ENCODE data around the gene TMEM179. TPM values are rescaled to one million over a fixed set of nuclear protein-coding genes. Genes with fewer than 3 reads are reported as not detected.

Gene TMEM179
- total and polyA plus RNA-seq, 3 donors from 2014 or later = 4.9 to 12.1 (median 9.8) TPM

DNA sequence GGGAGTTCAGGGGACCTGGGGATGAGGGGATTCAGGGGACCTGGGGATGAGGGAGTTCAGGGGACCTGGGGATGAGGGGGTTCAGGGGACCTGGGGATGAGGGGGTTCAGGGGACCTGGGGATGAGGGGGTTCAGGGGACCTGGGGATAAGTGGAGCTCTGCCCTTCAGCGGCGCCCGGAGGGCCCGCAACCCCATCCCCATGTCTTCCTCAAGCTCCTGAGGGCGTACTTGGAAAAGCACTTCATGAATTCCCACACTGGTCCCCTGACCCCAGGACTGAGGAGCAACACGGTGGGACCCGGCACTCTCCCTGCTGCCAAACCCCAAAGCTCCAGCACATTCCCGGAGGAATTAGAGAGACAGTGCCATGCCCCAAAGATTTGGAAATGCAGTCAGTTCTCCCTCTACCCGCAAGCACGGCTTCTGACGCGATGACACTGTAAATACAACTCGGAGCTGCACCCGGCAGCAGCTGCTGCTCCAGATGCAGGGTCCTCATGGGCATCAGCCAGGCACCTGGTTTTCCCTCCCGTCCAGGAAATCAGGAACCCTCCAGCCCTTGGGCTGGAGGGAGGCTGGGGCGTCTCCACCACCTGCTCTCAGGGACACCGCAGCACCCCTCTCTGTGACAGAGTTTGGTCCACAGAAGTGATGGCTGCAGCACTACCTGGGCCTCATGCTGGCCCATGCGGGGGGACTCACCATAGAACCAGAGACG lies 57.8 kb downstream of the TMEM179 start:
- no peaks in the 10 kb centered on the region for H3K9me3 ChIP-seq
- intact Hi-C loops (cut with DNase I; ENCODE audit: low total_unique reads) = no loop called here
- no peak overlapping the region for H3K4me3 ChIP-seq
- no peaks in the 10 kb centered on the region for H3K4me1 ChIP-seq
- no peaks in the 10 kb centered on the region for H3K27me3 ChIP-seq
- TF ChIP-seq POLR2A (IDR thresholded peaks at IDR 0.05) = no peak
- TF ChIP-seq, protein P1, sequence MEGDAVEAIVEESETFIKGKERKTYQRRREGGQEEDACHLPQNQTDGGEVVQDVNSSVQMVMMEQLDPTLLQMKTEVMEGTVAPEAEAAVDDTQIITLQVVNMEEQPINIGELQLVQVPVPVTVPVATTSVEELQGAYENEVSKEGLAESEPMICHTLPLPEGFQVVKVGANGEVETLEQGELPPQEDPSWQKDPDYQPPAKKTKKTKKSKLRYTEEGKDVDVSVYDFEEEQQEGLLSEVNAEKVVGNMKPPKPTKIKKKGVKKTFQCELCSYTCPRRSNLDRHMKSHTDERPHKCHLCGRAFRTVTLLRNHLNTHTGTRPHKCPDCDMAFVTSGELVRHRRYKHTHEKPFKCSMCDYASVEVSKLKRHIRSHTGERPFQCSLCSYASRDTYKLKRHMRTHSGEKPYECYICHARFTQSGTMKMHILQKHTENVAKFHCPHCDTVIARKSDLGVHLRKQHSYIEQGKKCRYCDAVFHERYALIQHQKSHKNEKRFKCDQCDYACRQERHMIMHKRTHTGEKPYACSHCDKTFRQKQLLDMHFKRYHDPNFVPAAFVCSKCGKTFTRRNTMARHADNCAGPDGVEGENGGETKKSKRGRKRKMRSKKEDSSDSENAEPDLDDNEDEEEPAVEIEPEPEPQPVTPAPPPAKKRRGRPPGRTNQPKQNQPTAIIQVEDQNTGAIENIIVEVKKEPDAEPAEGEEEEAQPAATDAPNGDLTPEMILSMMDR (IDR thresholded peaks at IDR 0.05) = no peak
- 93 to 95% methylated on average over 15 to 19 of the region's 19 CpGs for WGBS, 2 donors
- no peaks in the 10 kb centered on the region for H3K36me3 ChIP-seq (ENCODE audit: low read depth, missing control alignments)
- DNase-seq = no peak
- no peak overlapping the region for H3K27ac ChIP-seq

DNA sequence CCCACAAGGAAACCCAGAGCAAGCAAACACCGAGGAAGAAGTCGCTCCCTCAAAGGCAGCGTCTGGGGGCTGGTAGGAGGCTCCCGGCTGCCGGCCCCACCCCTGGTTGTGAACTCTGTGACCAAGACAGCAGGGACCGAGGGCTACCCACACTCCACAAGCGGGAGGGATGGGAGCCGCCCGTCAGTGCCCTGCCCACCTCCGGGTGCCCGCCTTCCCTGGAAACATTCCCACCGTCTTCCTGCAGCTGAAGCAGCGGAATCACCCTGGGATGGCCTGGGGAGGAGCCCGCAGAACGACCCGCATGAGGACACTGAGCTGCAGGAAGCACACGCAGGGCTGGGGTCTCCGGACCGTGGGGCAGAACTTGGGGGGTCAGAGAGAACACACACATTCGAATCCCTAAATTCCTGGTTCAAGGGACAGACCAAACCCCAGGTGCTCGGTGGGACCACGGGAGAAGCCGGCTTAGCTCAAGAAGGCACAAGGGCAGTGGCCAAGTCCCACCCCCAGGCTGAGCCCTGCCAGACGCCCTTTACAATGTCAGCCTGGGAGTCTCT lies 58.5 kb downstream of the TMEM179 start:
- 40 to 50% methylated on average over 11 to 24 of the region's 24 CpGs for WGBS, 2 donors
- no peaks in the 10 kb centered on the region for H3K4me1 ChIP-seq
- no peaks in the 10 kb centered on the region for H3K36me3 ChIP-seq (ENCODE audit: low read depth, missing control alignments)
- H3K27ac ChIP-seq = no peak overlapping the region
- TF ChIP-seq POLR2A (IDR thresholded peaks at IDR 0.05) = no peak
- TF ChIP-seq, protein P1 (IDR thresholded peaks at IDR 0.05) = no peak
- H3K27me3 ChIP-seq = no peaks in the 10 kb centered on the region
- no peak overlapping the region for H3K4me3 ChIP-seq
- H3K9me3 ChIP-seq = no peaks in the 10 kb centered on the region
- DNase-seq = no peak
- intact Hi-C loops (cut with DNase I; ENCODE audit: low total_unique reads) = no loop called here

DNA sequence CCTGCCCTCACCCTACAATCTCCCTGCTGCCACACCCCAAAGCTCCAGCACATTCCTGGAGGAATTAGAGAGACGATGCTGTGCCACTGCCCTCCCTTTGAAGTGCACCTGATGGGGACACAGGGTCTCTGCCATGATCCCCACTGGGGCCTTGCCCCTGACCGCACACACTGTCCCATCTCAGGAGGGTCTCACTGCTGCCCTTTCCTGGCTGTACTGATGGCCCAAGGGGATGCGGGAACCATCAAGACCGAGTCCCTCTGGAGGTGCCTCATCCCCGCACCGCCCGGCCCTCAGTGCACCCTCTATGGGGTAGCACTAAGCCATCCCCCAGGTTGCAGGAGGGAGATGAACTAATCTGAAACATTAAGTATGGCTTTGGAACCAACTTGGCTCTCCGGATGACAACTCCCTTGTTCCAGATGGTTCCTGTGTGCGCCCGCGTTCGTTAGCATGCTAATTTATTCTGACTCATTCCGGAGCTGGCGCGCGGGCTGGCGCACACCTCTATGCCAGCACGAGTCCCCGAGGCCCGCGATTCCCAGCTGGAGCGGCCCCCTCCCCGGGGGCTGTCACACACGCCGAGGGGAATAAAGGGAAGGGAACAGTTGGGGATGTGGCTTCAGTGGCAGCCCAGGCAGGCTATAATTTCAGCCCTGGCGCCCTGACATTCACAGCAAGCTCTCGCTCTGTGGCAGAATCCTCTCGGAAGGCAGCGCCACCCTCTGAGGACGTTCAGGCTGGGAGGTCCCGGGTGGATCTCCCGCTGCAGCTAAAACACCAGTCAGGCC lies 59.2 kb downstream of the TMEM179 start:
- Histone ChIP-seq H3K27ac (no peak overlapping the region), H3K36me3 (ENCODE audit: low read depth, missing control alignments) (no peaks in the 10 kb centered on the region), H3K9me3 (no peaks in the 10 kb centered on the region), H3K27me3 (no peaks in the 10 kb centered on the region), H3K4me3 (no peak overlapping the region), H3K4me1 (no peaks in the 10 kb centered on the region)
- DNase-seq = no peak
- no peak for TF ChIP-seq POLR2A (IDR thresholded peaks at IDR 0.05)
- TF ChIP-seq, protein P1 (IDR thresholded peaks at IDR 0.05) = no peak
- intact Hi-C loops (cut with DNase I; ENCODE audit: low total_unique reads) = no loop called here
- 68 to 73% methylated on average over 17 to 31 of the region's 32 CpGs for WGBS, 2 donors

DNA sequence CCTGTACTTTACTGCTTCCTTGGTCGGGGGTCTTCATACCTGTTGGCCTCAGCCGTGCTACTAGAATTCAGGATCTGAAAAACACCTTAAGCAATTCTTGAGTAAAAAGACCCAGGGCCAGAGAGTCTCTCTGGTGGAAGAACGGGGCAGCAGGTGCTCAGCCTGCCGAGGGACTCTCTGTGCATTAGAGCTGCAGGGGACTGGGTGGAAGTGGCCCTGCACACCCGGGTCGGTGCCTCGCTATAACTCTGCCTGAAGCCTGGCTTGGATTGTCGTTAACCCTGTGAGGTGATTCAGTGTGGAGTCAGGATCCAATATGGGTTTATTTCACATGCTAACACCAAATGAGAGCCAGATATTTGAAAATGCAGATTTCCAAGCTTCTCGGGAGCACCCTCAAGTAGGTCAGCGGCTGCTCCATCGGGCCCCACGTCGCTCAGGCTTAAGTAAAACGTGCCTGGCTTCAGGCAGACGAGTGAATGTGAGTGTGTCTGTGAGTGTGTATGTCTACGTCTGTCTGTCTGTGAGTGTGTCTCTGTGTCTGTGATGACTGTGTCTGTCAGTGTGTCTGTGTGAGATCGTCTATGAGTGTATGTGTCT lies 60.1 kb downstream of the TMEM179 start:
- intact Hi-C loops (cut with DNase I; ENCODE audit: low total_unique reads) = no loop called here
- Histone ChIP-seq H3K4me1 (no peaks in the 10 kb centered on the region), H3K9me3 (no peaks in the 10 kb centered on the region), H3K4me3 (no peak overlapping the region), H3K27ac (no peak overlapping the region), H3K36me3 (ENCODE audit: low read depth, missing control alignments) (no peaks in the 10 kb centered on the region), H3K27me3 (no peaks in the 10 kb centered on the region)
- no peak for DNase-seq
- 84 to 85% methylated on average over 16 to 17 of the region's 17 CpGs for WGBS, 2 donors
- TF ChIP-seq, protein P1 (IDR thresholded peaks at IDR 0.05) = no peak
- no peak for TF ChIP-seq POLR2A (IDR thresholded peaks at IDR 0.05)
